Pons (tissue), 1 donor: ENCODE measurements around the gene PFKFB4.

Experiments used
- DNase-seq: peaks from one replicate; pipeline ENCODE4 v3.0.0-alpha.2; 2016; ENCODE audit warnings: low spot score

Gene PFKFB4

GRCh38 chr3:48584836-48585235, 28.2 kb upstream of the PFKFB4 start:
- no peak for DNase-seq

- no peak for DNase-seq
Measured at GRCh38 chr3:48581621-48582481, 25.2 kb upstream of the PFKFB4 start.

GRCh38 chr3:48576647-48577046, 20.0 kb upstream of the PFKFB4 start:
- DNase-seq: no peak

GRCh38 chr3:48575366-48575765, 18.8 kb upstream of the PFKFB4 start:
- no peak for DNase-seq

DNA sequence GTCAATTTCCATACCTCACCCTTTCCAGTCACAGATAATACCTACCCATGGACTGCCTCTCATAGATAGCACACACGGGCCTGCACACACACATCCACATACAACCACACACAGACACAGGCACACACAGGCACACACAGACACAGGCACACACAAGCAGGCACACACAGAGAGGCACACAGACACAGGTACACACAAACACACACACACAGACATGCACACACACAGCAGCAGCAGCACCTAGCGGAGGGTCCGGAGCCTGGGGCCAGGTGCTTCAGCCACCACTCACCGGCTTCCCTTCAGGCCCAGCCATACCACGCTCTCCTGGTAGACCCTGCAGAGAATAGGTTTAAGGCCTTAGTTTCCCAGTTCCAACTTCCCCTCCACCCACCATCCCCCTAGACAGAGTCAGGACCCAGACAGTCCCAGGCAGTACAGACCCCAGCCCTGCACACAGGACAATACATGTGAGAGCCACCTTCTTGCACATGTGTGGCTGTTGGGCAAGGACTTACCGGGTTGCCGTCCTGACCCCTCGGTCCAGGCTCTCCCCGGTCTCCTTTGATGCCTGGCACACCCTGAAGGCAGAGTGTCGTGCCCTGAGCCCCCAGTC, 17.5 kb upstream of the PFKFB4 start:
- DNase-seq: no peak

- DNase-seq: no peak
Measured at GRCh38 chr3:48572517-48572916, 15.9 kb upstream of the PFKFB4 start.

DNA sequence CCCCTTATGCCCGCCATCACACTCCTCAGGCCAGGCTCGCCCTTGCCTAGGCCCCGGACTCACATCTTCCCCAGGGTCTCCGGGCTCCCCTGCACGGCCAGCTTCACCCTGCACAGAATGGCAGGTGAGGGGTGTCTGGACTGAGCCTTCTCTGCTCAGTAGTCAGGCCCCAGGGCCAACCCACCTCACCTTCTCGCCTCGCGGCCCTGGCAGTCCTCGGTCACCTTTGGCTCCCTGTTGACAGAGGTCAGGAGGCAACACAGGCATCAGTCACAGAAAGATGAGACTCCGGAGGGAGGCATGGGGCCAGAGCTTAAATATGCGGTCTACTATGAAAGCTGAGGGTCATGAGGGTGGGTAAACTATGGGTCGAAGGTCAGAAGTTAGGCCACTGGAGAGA, 15.3 kb upstream of the PFKFB4 start:
- DNase-seq: no peak

DNA sequence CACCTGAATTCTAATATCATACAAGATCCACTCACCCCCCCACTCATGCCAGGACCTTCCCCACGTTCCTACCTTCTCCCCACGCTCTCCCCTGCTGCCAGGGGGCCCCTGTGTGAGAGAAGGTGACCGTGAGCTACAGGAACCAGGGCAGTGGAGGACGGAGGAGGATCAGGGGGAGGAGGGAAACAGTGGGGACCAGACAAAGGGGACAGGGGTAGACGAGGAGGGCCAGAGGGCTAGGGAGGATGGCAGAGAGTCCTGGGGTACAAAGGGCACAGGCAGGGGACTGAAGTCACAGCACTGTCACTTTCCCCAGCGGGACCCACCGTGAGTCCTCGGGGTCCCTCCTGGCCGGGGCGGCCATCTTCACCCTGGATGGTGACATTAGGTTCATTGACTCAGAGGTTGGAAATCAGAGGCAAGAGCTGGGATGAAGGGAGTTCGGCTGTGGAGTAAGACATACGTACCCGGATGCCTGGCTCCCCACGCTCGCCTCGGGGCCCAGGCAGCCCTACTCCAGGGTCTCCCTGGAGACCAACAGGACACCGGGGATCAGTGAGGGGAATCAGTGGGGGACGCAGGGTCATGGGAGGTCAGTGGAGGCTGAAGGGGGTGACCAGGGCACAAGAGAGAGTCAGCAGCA, 13.3 kb upstream of the PFKFB4 start:
- DNase-seq: no peak

- DNase-seq: no peak
Measured at GRCh38 chr3:48569400-48569799, 12.8 kb upstream of the PFKFB4 start.

DNA sequence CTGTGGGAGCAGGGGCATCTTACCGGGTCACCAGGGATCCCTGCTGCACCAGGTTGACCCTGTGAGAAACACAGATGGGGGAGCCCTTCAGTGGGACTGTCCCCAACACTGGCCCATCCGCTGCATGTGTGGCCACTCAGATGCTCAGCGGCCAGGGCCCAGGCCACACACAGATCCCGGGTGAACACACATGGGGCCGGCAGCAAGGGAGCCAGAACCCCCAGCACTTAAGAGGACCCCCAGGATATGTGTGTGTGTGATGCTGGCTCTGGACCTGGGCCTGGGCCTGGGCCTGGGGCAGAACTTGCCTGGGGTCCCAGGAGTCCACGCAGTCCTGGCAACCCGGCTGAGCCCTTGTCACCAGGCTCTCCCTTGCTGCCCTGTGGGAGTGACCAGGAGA, 11.9 kb upstream of the PFKFB4 start:
- no peak for DNase-seq

DNA sequence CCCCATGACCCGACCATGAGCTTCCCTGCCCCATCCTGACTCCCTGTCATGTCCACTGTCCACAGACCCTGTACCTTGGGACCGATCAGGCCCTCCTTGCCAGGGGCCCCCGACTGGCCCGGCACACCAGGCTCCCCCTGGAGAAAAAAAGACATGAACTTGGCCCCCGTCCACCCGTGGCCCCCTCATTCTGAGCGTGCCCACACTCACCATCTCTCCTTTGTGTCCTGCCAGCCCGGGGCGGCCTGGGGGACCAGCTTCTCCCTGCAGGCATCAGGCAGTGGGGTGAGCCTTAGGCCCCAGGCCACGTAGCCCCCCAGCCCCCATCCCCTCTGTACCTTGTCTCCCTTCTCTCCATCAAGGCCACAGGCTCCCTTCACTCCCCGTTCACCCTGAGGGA, 10.9 kb upstream of the PFKFB4 start:
- no peak for DNase-seq

- no peak for DNase-seq
Measured at GRCh38 chr3:48567090-48567489, 10.5 kb upstream of the PFKFB4 start.

DNA sequence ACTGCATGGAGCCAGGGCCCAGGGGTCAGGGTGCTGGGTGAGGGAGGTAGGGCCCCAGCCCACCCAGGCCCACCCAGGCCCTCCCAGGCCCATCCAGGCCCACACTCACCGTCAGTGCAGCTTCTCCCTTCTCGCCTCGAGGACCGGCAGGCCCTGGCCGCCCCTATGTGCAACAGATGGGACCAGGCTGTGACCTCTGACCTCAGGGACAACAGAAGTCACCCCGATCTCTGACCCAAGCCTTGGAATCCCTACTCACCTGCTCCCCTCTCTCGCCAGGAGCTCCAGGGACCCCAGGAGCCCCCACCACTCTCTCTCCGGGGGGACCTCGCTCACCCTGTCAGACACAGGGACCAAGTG, 9.8 kb upstream of the PFKFB4 start:
- DNase-seq: no peak

DNA sequence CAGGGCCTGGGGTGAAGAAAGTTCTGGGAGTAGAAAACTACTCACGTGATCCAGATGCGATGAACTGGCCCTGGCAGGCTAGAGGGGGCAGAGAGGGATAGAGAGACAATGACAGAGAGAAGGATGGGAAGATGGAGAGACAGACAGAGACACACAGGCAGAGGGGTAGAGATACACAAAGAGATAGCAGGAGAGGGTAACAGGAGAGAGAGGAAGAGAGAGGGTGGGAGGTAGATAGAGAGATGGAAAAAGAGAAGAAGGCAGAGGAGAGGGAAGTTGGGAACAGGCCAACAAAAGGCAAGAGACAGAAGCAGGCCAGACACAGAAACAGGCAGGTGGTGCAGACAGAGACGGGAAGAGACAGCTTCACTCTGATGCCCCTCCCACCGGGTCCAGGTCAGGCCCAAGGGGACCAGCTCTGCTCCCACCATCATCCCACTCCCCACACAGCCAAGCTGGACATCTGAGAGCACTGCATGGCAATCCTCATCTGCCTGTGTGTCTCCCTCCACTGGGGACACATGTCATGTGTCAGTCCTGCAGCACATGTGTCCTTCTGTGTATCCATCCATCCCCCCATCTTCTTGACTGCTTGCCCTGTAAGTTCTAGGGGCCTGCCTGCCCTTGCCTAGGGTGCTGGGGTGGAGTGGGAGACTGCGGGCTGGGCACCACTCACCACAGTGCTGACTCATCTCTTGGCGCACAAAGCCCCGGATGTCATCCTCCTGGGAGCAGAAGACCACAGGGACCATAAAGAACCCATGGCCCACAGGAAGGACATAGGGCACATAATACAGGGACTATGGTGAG, 9.2 kb upstream of the PFKFB4 start:
- DNase-seq: no peak

GRCh38 chr3:48565186-48565585, 8.6 kb upstream of the PFKFB4 start:
- DNase-seq: no peak

GRCh38 chr3:48564667-48565066, 8.1 kb upstream of the PFKFB4 start:
- no peak for DNase-seq

DNA sequence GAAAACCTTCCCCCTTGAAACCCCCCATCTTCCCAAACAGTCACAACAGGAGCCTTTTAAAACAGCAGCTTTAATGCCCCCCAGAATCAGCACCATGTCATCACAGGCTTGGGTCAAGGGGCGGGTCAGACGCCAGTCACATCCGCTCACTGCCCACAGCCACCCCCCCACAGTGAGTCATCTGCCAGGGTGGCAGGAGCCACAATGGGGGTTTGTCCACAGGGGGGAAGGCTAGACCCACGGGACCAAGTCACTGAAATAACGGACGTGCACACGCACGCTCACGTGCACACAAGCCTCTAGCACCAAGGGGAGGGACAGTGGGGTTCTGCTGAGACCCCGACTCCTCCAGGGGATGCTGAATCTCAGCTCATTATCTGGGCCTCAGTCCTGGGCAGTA, 7.4 kb upstream of the PFKFB4 start:
- peak; percentile 76 for DNase-seq

DNA sequence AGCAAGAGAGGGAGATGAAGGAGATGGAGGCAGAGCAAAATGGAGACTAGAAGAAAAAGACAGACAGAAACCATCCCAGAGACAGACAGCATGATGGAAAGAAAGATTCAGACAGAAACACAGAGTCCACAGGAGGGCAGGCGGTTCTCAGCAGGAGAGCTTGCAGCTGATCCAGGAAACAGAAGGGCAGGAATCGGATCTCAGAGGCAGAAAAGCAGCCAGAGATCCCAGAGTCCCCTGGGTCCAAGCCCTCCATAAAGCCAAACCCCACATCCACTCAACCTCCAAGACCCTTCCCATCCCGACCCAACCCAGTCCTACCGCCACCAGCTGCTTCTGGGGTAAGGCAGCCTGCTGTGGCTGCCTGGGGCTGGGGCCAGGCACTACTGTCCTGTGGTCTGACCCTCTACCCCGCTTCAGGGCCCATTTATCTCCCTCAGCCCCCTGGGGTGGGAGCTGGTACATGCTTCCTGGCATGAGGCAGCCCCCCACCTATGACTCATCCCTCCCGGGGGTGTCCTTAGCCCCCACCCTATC, 6.8 kb upstream of the PFKFB4 start, which contains the start of gene UCN2:
UCN2 (minus strand) TSS at position 400 of the 537 bp plus-strand sequence. CDS start 657 bp downstream, outside the sequence.
- DNase-seq: no peak

- no peak for DNase-seq
Measured at GRCh38 chr3:48562367-48563095, 5.9 kb upstream of the PFKFB4 start.

DNA sequence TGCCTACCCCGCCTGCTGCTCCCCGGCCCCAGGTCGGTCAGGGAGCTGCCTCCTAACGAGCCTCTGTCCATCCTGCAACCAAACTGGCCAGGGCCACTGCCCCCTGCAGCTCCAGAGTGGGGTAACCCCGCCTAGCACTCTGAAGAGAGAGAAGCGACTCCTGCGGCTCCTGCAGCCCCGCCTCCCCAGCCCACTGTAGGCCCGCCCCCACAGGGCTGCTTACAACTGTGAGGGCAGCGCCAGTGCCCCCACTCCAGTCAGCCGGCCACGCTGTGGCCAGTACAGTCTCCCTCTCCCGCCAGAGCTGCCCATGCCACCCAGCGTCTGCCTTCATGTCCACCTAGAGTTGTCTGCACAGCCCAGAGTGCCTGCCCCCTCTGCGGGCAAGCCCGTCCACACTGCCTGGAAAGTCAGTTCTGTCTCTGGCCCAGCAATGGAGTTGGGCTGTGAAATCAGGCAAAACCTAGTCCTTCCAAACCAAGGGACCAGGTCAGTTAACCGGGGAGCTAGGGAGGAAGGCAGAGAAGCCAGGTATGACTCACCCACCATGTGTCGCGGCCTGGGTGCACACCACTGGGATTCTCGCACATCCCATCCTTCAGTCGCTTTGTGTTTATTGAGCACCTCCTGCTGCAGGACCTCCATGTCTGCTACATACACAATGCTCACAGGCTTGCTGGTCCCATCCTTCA, 4.6 kb upstream of the PFKFB4 start:
- no peak for DNase-seq

DNA sequence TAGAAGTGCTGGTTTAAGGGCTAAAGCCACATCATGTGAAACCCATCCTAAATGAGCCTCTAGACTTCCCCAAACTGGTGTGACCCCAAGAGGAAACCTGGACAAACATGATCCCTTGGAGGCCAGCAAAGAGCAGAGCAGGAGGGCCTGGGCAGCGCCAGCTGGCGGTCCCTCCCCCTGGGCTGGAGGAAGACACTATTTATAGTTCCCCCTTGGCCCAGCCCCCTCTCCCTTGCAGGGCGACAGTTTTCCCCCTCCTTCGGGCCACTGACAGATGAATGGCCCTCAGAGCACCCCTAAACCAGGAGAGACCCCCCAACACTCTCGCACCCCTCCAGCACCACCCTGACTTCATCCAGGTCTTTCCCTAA, 4.0 kb upstream of the PFKFB4 start:
- no peak for DNase-seq
